ENCODE data around the gene ANKHD1. TPM values are rescaled to one million over a fixed set of nuclear protein-coding genes. Genes with fewer than 3 reads are reported as not detected.
A peak's percentile ranks its signal among the peaks of the same experiment; 100 is the strongest.

ANKHD1 gene
- total and polyA plus RNA-seq, 9 of the 15 experiments (the other 6 are each of a cell fraction or from before 2014, with no cell fraction given) = 38.9 to 138 (median 78.7) TPM

- TF ChIP-seq RBM15 (IDR thresholded peaks at IDR 0.05; ENCODE audit: insufficient read depth, low read length) (no peak), RREB1 (CRISPR knock-in tag; IDR thresholded peaks at IDR 0.05) (no peak), ZNF583 (CRISPR knock-in tag; IDR thresholded peaks at IDR 0.05) (no peak), ZNF280B (CRISPR knock-in tag; IDR thresholded peaks at IDR 0.05) (no peak), ZBTB49 (CRISPR knock-in tag; IDR thresholded peaks at IDR 0.05; ENCODE audit: borderline replicate concordance) (no peak), CBX1 (IDR thresholded peaks at IDR 0.05; ENCODE audit: low read depth) (no peak), USF2 (CRISPR knock-in tag; IDR thresholded peaks at IDR 0.05) (no peak), MXI1 (IDR thresholded peaks at IDR 0.05; ENCODE audit: low read depth, low read length) (0 out of 2 replicates have a peak, but pooled peaks have one; percentile 18), CHAMP1 (IDR thresholded peaks at IDR 0.05) (no peak), TBL1XR1 (IDR thresholded peaks at IDR 0.05; ENCODE audit: low read length in 2 of 2) (no peak), RHOXF2B (CRISPR knock-in tag; conservative IDR thresholded peaks at IDR 0.05) (no peak), ZNF174 (CRISPR knock-in tag; IDR thresholded peaks at IDR 0.05) (no peak), CCNT2 (IDR thresholded peaks at IDR 0.05; ENCODE audit: borderline replicate concordance, extremely low read depth, insufficient read length, low read depth, low read length) (no peak), GATAD2B (IDR thresholded peaks at IDR 0.05; ENCODE audit: borderline replicate concordance) (no peak)
Observed at GRCh38 chr5:140399979-140400729, 1.5 kb upstream of the ANKHD1 start (continued).
